ENCODE data around the gene EFTUD2. TPM values are rescaled to one million over a fixed set of nuclear protein-coding genes. Genes with fewer than 3 reads are reported as not detected.

Gene EFTUD2
- total and polyA plus RNA-seq, 9 of the 15 experiments (the other 6 are each of a cell fraction or from before 2014, with no cell fraction given): 65.8 to 362 (median 218) TPM

DNA sequence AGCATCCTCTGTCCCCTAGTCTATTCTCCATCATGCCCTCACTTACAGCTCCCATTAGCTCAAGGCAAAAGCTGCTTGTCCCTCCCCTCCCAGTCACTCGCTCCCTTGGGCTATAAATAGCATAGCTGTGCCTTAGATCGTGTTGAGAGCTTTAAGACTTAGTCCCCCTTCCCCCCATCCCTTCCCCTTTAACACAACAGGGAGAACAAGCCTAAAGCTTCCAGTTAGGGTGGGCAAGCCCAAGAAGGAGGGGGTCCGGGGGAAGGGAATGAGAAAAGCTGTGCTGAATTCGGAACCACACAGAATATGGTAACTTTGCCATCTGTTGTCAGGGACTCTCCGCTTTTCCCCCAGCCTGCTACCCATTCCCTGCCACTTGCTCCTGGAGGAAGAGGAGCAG is 56.5 kb downstream of the EFTUD2 start:
- FAIRE-seq (no peak), ATAC-seq (0 out of 3 replicates have a peak, but pooled peaks have one; percentile 29), DNase-seq (ENCODE audit: extremely low read depth in 1 of 4, low spot score in 3 of 4) (peak in 1 of 4 experiments; percentile 23)
- Histone ChIP-seq H3K9ac (ENCODE audit: insufficient read depth in 1 of 2, low read depth in 2 of 2, low read length in 2 of 2) (no peak overlapping the region; a peak in 1 of 4 replicates), H3K9me1 (ENCODE audit: control insufficient read depth, insufficient read depth, low read length) (no peaks in the 10 kb centered on the region), H3K4me2 (ENCODE audit: insufficient read depth, low read length) (no peak overlapping the region), H3K27me3 (ENCODE audit: control insufficient read depth in 2 of 2, insufficient read depth in 2 of 2, low read length in 2 of 2) (no peaks in the 10 kb centered on the region), H3K4me3 (no peak overlapping the region), H2AFZ (ENCODE audit: low read depth, low read length) (no peak overlapping the region), H4K20me1 (replicated peaks; ENCODE audit: control insufficient read depth, insufficient read depth, low read length) (no peaks in the 10 kb centered on the region), H3K4me1 (replicated peaks in 1 of 2; ENCODE audit: control insufficient read depth in 2 of 2, insufficient read depth in 2 of 2, low read length in 2 of 2) (no peaks in the 10 kb centered on the region; a peak in 1 of 5 replicates), H3K27ac (ENCODE audit: extremely low read depth, low read depth, low read length) (no peak overlapping the region), H3K9me3 (replicated peaks; ENCODE audit: control insufficient read depth, insufficient read depth, low read depth, low read length) (no peaks in the 10 kb centered on the region), H3K36me3 (ENCODE audit: control insufficient read depth, insufficient read depth, low read length) (no peaks in the 10 kb centered on the region), H3K79me2 (ENCODE audit: control insufficient read depth, insufficient read depth, low read length) (no peaks in the 10 kb centered on the region)
- TF ChIP-seq, protein P1, sequence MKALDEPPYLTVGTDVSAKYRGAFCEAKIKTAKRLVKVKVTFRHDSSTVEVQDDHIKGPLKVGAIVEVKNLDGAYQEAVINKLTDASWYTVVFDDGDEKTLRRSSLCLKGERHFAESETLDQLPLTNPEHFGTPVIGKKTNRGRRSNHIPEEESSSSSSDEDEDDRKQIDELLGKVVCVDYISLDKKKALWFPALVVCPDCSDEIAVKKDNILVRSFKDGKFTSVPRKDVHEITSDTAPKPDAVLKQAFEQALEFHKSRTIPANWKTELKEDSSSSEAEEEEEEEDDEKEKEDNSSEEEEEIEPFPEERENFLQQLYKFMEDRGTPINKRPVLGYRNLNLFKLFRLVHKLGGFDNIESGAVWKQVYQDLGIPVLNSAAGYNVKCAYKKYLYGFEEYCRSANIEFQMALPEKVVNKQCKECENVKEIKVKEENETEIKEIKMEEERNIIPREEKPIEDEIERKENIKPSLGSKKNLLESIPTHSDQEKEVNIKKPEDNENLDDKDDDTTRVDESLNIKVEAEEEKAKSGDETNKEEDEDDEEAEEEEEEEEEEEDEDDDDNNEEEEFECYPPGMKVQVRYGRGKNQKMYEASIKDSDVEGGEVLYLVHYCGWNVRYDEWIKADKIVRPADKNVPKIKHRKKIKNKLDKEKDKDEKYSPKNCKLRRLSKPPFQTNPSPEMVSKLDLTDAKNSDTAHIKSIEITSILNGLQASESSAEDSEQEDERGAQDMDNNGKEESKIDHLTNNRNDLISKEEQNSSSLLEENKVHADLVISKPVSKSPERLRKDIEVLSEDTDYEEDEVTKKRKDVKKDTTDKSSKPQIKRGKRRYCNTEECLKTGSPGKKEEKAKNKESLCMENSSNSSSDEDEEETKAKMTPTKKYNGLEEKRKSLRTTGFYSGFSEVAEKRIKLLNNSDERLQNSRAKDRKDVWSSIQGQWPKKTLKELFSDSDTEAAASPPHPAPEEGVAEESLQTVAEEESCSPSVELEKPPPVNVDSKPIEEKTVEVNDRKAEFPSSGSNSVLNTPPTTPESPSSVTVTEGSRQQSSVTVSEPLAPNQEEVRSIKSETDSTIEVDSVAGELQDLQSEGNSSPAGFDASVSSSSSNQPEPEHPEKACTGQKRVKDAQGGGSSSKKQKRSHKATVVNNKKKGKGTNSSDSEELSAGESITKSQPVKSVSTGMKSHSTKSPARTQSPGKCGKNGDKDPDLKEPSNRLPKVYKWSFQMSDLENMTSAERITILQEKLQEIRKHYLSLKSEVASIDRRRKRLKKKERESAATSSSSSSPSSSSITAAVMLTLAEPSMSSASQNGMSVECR (CRISPR knock-in tag; IDR thresholded peaks at IDR 0.05): no peak
- peak; percentile 65; the same call in 1 of the 2 replicates for TF ChIP-seq MEF2A (IDR thresholded peaks at IDR 0.05; ENCODE audit: control insufficient read depth, low read depth, low read length)
- no peak for TF ChIP-seq BCL6 (CRISPR knock-in tag; IDR thresholded peaks at IDR 0.05)
- TF ChIP-seq MEF2D (tag; conservative IDR thresholded peaks at IDR 0.05; ENCODE audit: low read depth): peak; percentile 70; the same call in 1 of the 2 replicates
- TF ChIP-seq NCOA1 (IDR thresholded peaks at IDR 0.05; ENCODE audit: low read depth): no peak
- in situ Hi-C loops (cut with MboI): no loop called here
- intact Hi-C loops (cut with micrococcal nuclease): loop anchor here (5.0 kb wide), 1 partner anchor 65 kb away; no protein-coding TSS in a partner anchor
- 0% methylated on average over 2 of the region's 5 CpGs for WGBS (ENCODE audit: insufficient coverage, low coverage, missing lambda C conversion rate)
- CTCF ChIA-PET (ENCODE audit: low intra/inter-chr PET ratio): no interaction called here
- BruUV-seq (replicated peaks): no TSS peak
- POLR2A ChIA-PET: interaction anchor here (0.6 kb wide), 1 partner anchor 308 kb away, joined by 5 read pairs; no protein-coding TSS in a partner anchor

All from K562 (cell line).